Measurements from ENCODE around the gene SLC16A2.
A peak's percentile ranks its signal among the peaks of the same experiment; 100 is the strongest.

Gene SLC16A2

GRCh38 chrX:74536152-74536831 lies 115.0 kb downstream of the SLC16A2 start:
- peak; percentile 81 for DNase-seq (ENCODE audit: low read depth)

- no peak for DNase-seq (ENCODE audit: low read depth)
Measured at GRCh38 chrX:74536832-74537371, 115.6 kb downstream of the SLC16A2 start.

GRCh38 chrX:74540635-74541249 lies 119.4 kb downstream of the SLC16A2 start:
- DNase-seq (ENCODE audit: low read depth): no peak

- DNase-seq (ENCODE audit: low read depth): no peak
Measured at GRCh38 chrX:74545880-74546523, 124.7 kb downstream of the SLC16A2 start.

- no peak for DNase-seq (ENCODE audit: low read depth)
Measured at GRCh38 chrX:74546984-74547383, 125.7 kb downstream of the SLC16A2 start.

- peak; percentile 59 for DNase-seq (ENCODE audit: low read depth)
Measured at GRCh38 chrX:74550295-74550802, 129.1 kb downstream of the SLC16A2 start.

- DNase-seq (ENCODE audit: low read depth): no peak
Measured at GRCh38 chrX:74551934-74552333, 130.6 kb downstream of the SLC16A2 start.

- DNase-seq (ENCODE audit: low read depth): no peak
Measured at GRCh38 chrX:74557378-74557777, 136.1 kb downstream of the SLC16A2 start.

GRCh38 chrX:74578137-74578536 lies 156.8 kb downstream of the SLC16A2 start:
- DNase-seq (ENCODE audit: low read depth): no peak

- peak; percentile 39 for DNase-seq (ENCODE audit: low read depth)
Measured at GRCh38 chrX:74579597-74580198, 158.4 kb downstream of the SLC16A2 start.
